Measurements from ENCODE around the gene FKRP. TPM values are rescaled to one million over a fixed set of nuclear protein-coding genes. Genes with fewer than 3 reads are reported as not detected.

FKRP gene
- total and polyA plus RNA-seq, 9 donors: 10.7 to 24.4 (median 18.7) TPM

DNA sequence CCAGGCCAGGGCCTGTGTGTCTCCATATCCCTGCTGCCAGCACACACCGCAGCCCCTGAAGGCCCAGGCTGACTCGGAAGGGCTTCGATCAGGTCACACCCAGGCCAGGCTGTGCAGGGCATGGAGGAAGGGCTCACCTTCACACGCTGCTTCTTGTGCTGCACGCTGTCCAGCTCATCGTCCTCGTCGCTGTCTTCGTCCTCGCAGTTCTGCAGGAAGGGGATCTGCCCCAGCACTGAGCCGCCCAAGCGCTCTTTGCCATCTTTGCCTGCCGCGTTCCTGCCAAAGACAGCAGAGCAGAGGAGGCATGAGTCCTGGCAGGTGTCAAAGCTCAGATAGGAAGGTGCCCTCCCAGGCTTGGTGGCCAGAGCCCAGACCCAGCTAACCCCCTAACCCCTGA lies 15.3 kb upstream of the FKRP start:
- Histone ChIP-seq H3K36me3 (no peaks in the 10 kb centered on the region), H3K27ac (no peak overlapping the region), H3K9me3 (no peaks in the 10 kb centered on the region), H3K4me3 (no peak overlapping the region), H3K27me3 (no peaks in the 10 kb centered on the region), H3K4me1 (ENCODE audit: insufficient read depth) (no peaks in the 10 kb centered on the region)
- no peak for TF ChIP-seq POLR2A (IDR thresholded peaks at IDR 0.05)
- TF ChIP-seq EP300 (IDR thresholded peaks at IDR 0.05): no peak
- TF ChIP-seq, protein P1, sequence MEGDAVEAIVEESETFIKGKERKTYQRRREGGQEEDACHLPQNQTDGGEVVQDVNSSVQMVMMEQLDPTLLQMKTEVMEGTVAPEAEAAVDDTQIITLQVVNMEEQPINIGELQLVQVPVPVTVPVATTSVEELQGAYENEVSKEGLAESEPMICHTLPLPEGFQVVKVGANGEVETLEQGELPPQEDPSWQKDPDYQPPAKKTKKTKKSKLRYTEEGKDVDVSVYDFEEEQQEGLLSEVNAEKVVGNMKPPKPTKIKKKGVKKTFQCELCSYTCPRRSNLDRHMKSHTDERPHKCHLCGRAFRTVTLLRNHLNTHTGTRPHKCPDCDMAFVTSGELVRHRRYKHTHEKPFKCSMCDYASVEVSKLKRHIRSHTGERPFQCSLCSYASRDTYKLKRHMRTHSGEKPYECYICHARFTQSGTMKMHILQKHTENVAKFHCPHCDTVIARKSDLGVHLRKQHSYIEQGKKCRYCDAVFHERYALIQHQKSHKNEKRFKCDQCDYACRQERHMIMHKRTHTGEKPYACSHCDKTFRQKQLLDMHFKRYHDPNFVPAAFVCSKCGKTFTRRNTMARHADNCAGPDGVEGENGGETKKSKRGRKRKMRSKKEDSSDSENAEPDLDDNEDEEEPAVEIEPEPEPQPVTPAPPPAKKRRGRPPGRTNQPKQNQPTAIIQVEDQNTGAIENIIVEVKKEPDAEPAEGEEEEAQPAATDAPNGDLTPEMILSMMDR (IDR thresholded peaks at IDR 0.05): no peak
- intact Hi-C loops (cut with DNase I): no loop called here
- no peak for DNase-seq
- WGBS, 3 donors: 90 to 94% (median 94%) methylated on average over 14 of the region's 14 CpGs

DNA sequence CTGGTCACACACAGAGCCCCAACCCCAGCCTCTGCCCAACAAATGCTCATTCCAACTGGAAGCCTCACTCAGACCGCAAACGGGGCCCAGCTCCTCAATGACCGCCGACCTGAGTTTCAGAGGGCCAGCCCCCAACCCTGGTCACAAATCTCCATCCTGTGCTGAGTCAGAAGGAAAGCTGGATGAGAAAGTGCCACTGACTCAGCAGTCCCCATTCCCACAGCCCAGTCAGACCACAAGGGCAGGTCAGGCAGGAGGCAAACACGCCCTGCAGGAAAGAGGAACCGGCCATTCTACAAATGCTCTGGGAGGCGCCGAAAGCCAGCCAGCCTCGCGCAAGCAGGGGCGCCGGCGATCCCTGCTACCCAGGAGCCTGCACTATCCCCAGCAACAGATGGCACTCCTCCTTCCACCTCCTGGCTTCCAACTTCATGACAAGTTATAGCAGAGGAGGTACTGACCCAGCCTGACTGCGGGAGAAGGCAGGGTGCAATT lies 14.8 kb upstream of the FKRP start:
- WGBS, 3 donors: 37 to 49% (median 49%) methylated on average over 14 of the region's 14 CpGs
- no peak overlapping the region for H3K27ac ChIP-seq
- intact Hi-C loops (cut with DNase I): no loop called here

DNA sequence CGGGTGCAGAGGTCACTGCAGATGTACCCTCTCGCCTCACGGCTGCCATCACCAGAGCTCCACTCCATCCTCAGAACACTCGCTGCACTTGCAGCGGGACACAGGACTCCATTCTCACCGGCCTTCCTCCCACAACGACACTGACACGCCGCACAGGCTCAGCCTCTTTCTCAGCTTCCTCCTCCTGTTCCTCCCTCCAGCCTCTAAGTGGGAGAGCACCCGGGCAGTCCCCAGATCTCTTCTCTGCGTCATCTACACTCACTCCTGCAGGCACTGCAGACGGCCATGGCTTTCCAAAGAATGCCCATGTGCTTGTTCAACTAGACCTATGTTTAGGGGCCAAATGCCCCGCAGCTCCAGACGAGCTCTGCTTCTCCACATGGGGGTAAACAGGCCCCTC lies 14.3 kb upstream of the FKRP start:
- Histone ChIP-seq H3K4me3 (no peak overlapping the region), H3K27ac (no peak overlapping the region), H3K27me3 (no peaks in the 10 kb centered on the region), H3K4me1 (ENCODE audit: insufficient read depth) (peaks cover 2% of the 10 kb centered on the region), H3K36me3 (no peaks in the 10 kb centered on the region), H3K9me3 (no peaks in the 10 kb centered on the region)
- WGBS, 3 donors: 62 to 73% (median 64%) methylated on average over 14 of the region's 14 CpGs
- TF ChIP-seq POLR2A (IDR thresholded peaks at IDR 0.05): no peak
- no peak for TF ChIP-seq EP300 (IDR thresholded peaks at IDR 0.05)
- TF ChIP-seq, protein P1 (IDR thresholded peaks at IDR 0.05): no peak
- no peak for DNase-seq
- intact Hi-C loops (cut with DNase I): no loop called here

More for the DNA sequence above, 14.8 kb upstream of the FKRP start:
- TF ChIP-seq, protein P1 (IDR thresholded peaks at IDR 0.05): no peak
- TF ChIP-seq POLR2A (IDR thresholded peaks at IDR 0.05) (no peak), EP300 (IDR thresholded peaks at IDR 0.05) (no peak)
- Histone ChIP-seq H3K4me1 (ENCODE audit: insufficient read depth) (no peaks in the 10 kb centered on the region), H3K9me3 (no peaks in the 10 kb centered on the region), H3K27me3 (no peaks in the 10 kb centered on the region), H3K4me3 (no peak overlapping the region), H3K36me3 (no peaks in the 10 kb centered on the region)
- no peak for DNase-seq

DNA sequence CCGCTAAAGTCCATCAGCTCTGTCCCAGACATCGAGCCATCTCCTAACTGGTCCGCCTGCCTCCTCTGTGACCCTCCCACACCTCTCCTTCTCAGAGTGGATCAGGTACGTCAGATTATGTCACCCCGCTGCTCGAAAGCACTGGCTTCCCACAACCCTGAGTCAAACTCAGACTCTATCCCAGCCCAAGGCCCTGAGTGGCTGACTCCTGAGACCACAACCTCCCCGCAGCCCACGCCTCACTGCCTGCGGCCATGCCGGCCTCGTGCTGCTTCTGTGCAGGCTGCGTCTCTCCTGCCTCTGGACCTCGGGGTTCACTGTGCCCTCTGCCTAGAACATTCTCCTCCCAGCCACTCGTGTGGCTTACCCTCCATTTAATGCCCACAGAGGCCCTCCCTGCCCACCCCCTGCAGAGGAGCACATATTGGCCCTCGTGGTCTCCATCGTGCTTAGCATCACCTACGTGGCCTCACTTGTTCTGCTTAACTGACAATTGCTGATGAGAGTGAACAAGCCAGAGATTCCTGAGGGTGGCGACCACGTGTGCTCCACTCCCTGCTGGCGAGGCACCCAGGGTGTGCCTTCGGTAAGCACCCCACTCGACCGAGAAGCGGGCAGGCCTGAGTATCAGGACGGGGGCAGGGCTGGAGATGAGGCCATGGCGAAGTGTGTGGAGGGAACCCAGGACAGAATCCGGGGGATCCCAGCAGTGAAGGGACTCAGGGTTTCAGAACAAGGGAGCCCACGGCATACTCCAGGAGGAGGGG lies 13.5 kb upstream of the FKRP start:
- WGBS, 3 donors: 83 to 86% (median 86%) methylated on average over 28 of the region's 28 CpGs
- Histone ChIP-seq H3K4me3 (no peak overlapping the region), H3K27ac (no peak overlapping the region), H3K4me1 (ENCODE audit: insufficient read depth) (peaks cover 9% of the 10 kb centered on the region), H3K27me3 (no peaks in the 10 kb centered on the region), H3K9me3 (no peaks in the 10 kb centered on the region), H3K36me3 (no peaks in the 10 kb centered on the region)
- intact Hi-C loops (cut with DNase I): no loop called here
- no peak for DNase-seq
- no peak for TF ChIP-seq POLR2A (IDR thresholded peaks at IDR 0.05)
- no peak for TF ChIP-seq EP300 (IDR thresholded peaks at IDR 0.05)
- TF ChIP-seq, protein P1 (IDR thresholded peaks at IDR 0.05): no peak

Data from ovary (tissue), 9 donors.